Sigmoid colon (tissue), 7 donors: ENCODE results near the gene MIER3. TPM values are rescaled to one million over a fixed set of nuclear protein-coding genes. Genes with fewer than 3 reads are reported as not detected.

Source experiments
- DNase-seq: peaks from one replicate; pipeline ENCODE4 v3.0.0-alpha.2; 2019
- H3K27ac ChIP-seq, 4 donors: fragments of 200-600 bp; sonication (generic); one replicate each; pipeline ENCODE4 v1.5.1; 2016 to 2019; ENCODE audit warnings: mild to moderate bottlenecking in 1 of 4
- H3K27me3 ChIP-seq, 3 donors: fragments of 200-600 bp; sonication (generic); one replicate each; pipeline ENCODE4 v1.5.1; 2019; ENCODE audit warnings: mild to moderate bottlenecking in 1 of 3
- H3K36me3 ChIP-seq, 4 donors: fragments of 200-600 bp; sonication (generic); one replicate each; pipeline ENCODE4 v1.5.1; 2016 to 2019
- H3K4me1 ChIP-seq, 4 donors: fragments of 200-600 bp; sonication (generic); one replicate each; pipeline ENCODE4 v1.5.1; 2017 to 2019
- H3K4me3 ChIP-seq, 4 donors: fragments of 200-600 bp; sonication (generic); one replicate each; pipeline ENCODE4 v1.5.1; 2017 to 2019; ENCODE audit warnings: mild to moderate bottlenecking in 2 of 4, moderate library complexity in 1 of 4
- H3K9me3 ChIP-seq, 4 donors: fragments of 200-600 bp in 3 of 4; sonication (generic) in 3 of 4; one replicate each; pipeline versions ENCODE4 v1.5.1 to v1.6.1; 2013 to 2019
- CTCF ChIP-seq, 4 experiments: fragments of 450-650 bp in 3 of 4; fragments of 200-600 bp in 1 of 4; IDR thresholded peaks; one replicate each; pipeline ENCODE4 v1.5.1; 2016 to 2019; ENCODE audit warnings: antibody characterized with exemption in 4 of 4, mild to moderate bottlenecking in 3 of 4, moderate library complexity in 2 of 4
- EP300 ChIP-seq, 4 donors: sonication (generic); formaldehyde crosslinking; IDR thresholded peaks; one replicate each; pipeline ENCODE4 v1.6.1; 2017; ENCODE audit warnings: antibody characterized with exemption in 4 of 4
- POLR2A ChIP-seq, 2 donors: fragments of 450-650 bp; IDR thresholded peaks; one replicate each; pipeline ENCODE4 v1.6.1; 2016; ENCODE audit warnings: antibody characterized with exemption in 2 of 2, mild to moderate bottlenecking in 2 of 2, moderate library complexity in 2 of 2
- POLR2AphosphoS5 ChIP-seq, 4 donors: sonication (generic); formaldehyde crosslinking; IDR thresholded peaks; one replicate each; pipeline ENCODE4 v1.6.1; 2017; ENCODE audit warnings: antibody characterized with exemption in 4 of 4
- WGBS, 2 donors: extraction: QIAGEN DNeasy Blood & Tissue Kit; methylation state at CpG; one replicate each; pipeline ENCODE4 v1.1.7; 2013; 5-methylcytosine and 5-hydroxymethylcytosine counted together
- intact Hi-C: fragments of 100-400 bp; cut with DNase I; formaldehyde crosslinking; loops from one replicate; pipeline ENCODE4 v1.15.1; 2023
- polyA plus RNA-seq, 3 donors: library from polyadenylated mRNA; stranded (reverse); fragments of 200-250 nt; gene quantifications; one replicate each; pipeline ENCODE4 v1.2.3, GENCODE V29; 2013
- total RNA-seq, 4 donors: library from RNA; depleted of rRNA; stranded (reverse); fragments of >200 nt; gene quantifications; one replicate each; pipeline ENCODE4 v1.1.0, GENCODE V29; 2016
- donor health status: healthy with polysubstance abuse.
- donor health status: Bipolar disorder and iron deficiency.
- donor health status: healthy.

The MIER3 gene
- total and polyA plus RNA-seq, 7 donors = 12.5 to 68.9 (median 27.3) TPM

- H3K4me3 ChIP-seq = peak within 1 kb of the TSS; percentile 54 to 73 (median 69)
- TF ChIP-seq POLR2A (IDR thresholded peaks at IDR 0.05) = peak; percentile 68 to 69
- no peak for TF ChIP-seq CTCF (IDR thresholded peaks at IDR 0.05)
- peak; percentile 73 to 88 (median 84) for TF ChIP-seq POLR2AphosphoS5 (IDR thresholded peaks at IDR 0.05)
- H3K36me3 ChIP-seq = no peaks in the 10 kb centered on the region
- H3K4me1 ChIP-seq = peaks cover 0 to 9% (median 7%) of the 10 kb centered on the region in 4 donors
- DNase-seq = peak; percentile 99
- H3K9me3 ChIP-seq = no peaks in the 10 kb centered on the region
- WGBS, 2 donors = 0% methylated on average over 84 of the region's 84 CpGs
- no peaks in the 10 kb centered on the region for H3K27me3 ChIP-seq
- intact Hi-C loops = loop anchor here (1.0 to 10.0 kb wide), 6 partner anchors 42 to 1548 kb away; partner anchors contain the start of genes IL6ST and MAP3K1
- peak within 1 kb of the TSS; percentile 90 to 98 (median 96) for H3K27ac ChIP-seq
Measured at GRCh38 chr5:56909294-56910209, 42.4 kb downstream of the MIER3 start, which contains the start of gene SETD9. Gene SETD9 (plus strand): TSS chr5:56909596. CDS start chr5:56909646, 50 bp downstream.

GRCh38 chr5:56908942-56909293, 43.0 kb downstream of the MIER3 start:
- H3K36me3 ChIP-seq = no peaks in the 10 kb centered on the region
- 1% methylated on average over 19 of the region's 19 CpGs for WGBS, 2 donors
- H3K27me3 ChIP-seq = no peaks in the 10 kb centered on the region
- peak overlapping the region; percentile 54 to 73 (median 69) for H3K4me3 ChIP-seq
- no peaks in the 10 kb centered on the region for H3K9me3 ChIP-seq
- intact Hi-C loops = loop anchor here (2.0 to 10.0 kb wide), 4 partner anchors 92 to 914 kb away; partner anchors contain the start of genes IL6ST and MAP3K1
- DNase-seq = no peak
- no peak for TF ChIP-seq POLR2A (IDR thresholded peaks at IDR 0.05)
- no peak for TF ChIP-seq EP300 (IDR thresholded peaks at IDR 0.05)
- no peak for TF ChIP-seq POLR2AphosphoS5 (IDR thresholded peaks at IDR 0.05)
- no peak for TF ChIP-seq CTCF (IDR thresholded peaks at IDR 0.05)
- peaks cover 0 to 9% (median 7%) of the 10 kb centered on the region in 4 donors for H3K4me1 ChIP-seq
- peak overlapping the region; percentile 90 to 98 (median 96) for H3K27ac ChIP-seq

DNA sequence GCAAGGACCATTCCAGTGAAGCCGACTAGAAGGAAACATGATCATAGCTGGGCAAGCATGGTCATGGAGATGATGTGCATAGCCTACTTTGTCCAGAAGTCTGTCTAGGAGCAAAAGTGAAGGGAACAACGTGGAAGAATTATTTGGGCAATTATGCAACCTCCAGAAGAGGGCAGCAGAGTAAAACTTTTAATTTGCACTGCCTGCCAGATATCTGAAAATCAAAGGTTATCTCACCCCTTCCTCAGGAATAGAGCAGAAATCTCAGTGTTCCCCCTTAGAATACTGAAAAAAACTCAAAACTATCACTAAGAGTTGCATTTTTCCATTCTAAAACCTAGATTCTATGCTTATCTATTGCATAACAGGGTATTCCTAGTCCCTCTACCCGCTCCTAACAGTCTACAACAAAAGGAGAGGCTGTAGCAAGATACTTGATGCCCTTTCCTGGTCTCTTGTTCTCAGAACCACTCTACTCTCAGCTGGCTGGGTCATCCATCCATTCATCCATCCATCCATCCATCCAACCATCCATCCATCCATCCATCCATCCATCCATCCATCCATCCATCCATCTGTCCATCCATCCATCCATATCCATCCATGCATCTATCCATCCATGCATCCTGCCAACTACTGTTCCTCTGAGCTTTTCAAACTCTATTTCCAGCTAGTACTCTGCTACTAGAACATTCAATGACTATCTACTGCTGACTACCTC, 50.9 kb downstream of the MIER3 start:
- TF ChIP-seq POLR2AphosphoS5 (IDR thresholded peaks at IDR 0.05) (no peak), EP300 (IDR thresholded peaks at IDR 0.05) (no peak), CTCF (IDR thresholded peaks at IDR 0.05) (peak; percentile 54 to 64 (median 60))
- Histone ChIP-seq H3K9me3 (no peaks in the 10 kb centered on the region), H3K4me3 (no peak overlapping the region), H3K27ac (no peak overlapping the region), H3K27me3 (no peaks in the 10 kb centered on the region), H3K36me3 (no peaks in the 10 kb centered on the region), H3K4me1 (no peaks in the 10 kb centered on the region)
- intact Hi-C loops = loop anchor here (2.0 to 10.0 kb wide), 3 partner anchors 236 to 906 kb away; partner anchors contain the start of gene IL6ST
- no peak for DNase-seq
- 35% methylated on average over 3 of the region's 3 CpGs for WGBS, 2 donors

- Histone ChIP-seq H3K4me1 (no peaks in the 10 kb centered on the region), H3K9me3 (no peaks in the 10 kb centered on the region), H3K27me3 (no peaks in the 10 kb centered on the region), H3K4me3 (no peak overlapping the region), H3K36me3 (no peaks in the 10 kb centered on the region), H3K27ac (no peak overlapping the region)
- no peak for TF ChIP-seq CTCF (IDR thresholded peaks at IDR 0.05)
- TF ChIP-seq POLR2AphosphoS5 (IDR thresholded peaks at IDR 0.05) = no peak
- no peak for TF ChIP-seq POLR2A (IDR thresholded peaks at IDR 0.05)
- TF ChIP-seq EP300 (IDR thresholded peaks at IDR 0.05) = no peak
- 57 to 60% methylated on average over 4 of the region's 4 CpGs for WGBS, 2 donors
- intact Hi-C loops = loop anchor here (2.0 to 10.0 kb wide), 3 partner anchors 237 to 906 kb away; partner anchors contain the start of gene IL6ST
- no peak for DNase-seq
Measured at GRCh38 chr5:56900395-56900794, 51.5 kb downstream of the MIER3 start.
